HCEC 1CT (cell line): ENCODE data around the gene PCSK6.

Experiments used
- DNase-seq: peaks from one replicate; pipeline ENCODE4 v3.0.0-alpha.2; 2017

Gene PCSK6

GRCh38 chr15:101444807-101445508 is 44.5 kb downstream of the PCSK6 start:
- DNase-seq: no peak

- DNase-seq: no peak
These were observed 45.5 kb downstream of the PCSK6 start for GRCh38 chr15:101444015-101444414.

GRCh38 chr15:101442272-101442671 is 47.2 kb downstream of the PCSK6 start:
- no peak for DNase-seq

- no peak for DNase-seq
These were observed 47.8 kb downstream of the PCSK6 start for GRCh38 chr15:101441696-101442095.

- DNase-seq: no peak
These were observed 48.5 kb downstream of the PCSK6 start for GRCh38 chr15:101440846-101441590.

GRCh38 chr15:101439920-101440319 is 49.6 kb downstream of the PCSK6 start:
- peak; percentile 74 for DNase-seq

GRCh38 chr15:101439285-101439919 is 50.1 kb downstream of the PCSK6 start:
- DNase-seq: peak; percentile 25

GRCh38 chr15:101438482-101439284 is 50.8 kb downstream of the PCSK6 start:
- no peak for DNase-seq

GRCh38 chr15:101437618-101438481 is 51.7 kb downstream of the PCSK6 start:
- no peak for DNase-seq

GRCh38 chr15:101437209-101437608 is 52.3 kb downstream of the PCSK6 start:
- no peak for DNase-seq

GRCh38 chr15:101436526-101436925 is 53.0 kb downstream of the PCSK6 start:
- DNase-seq: no peak

- no peak for DNase-seq
These were observed 53.7 kb downstream of the PCSK6 start for GRCh38 chr15:101435761-101436160.

GRCh38 chr15:101434032-101434920 is 55.2 kb downstream of the PCSK6 start:
- no peak for DNase-seq

- DNase-seq: no peak
These were observed 56.1 kb downstream of the PCSK6 start for GRCh38 chr15:101433396-101433795.

GRCh38 chr15:101432982-101433381 is 56.5 kb downstream of the PCSK6 start:
- DNase-seq: no peak

- no peak for DNase-seq
These were observed 57.8 kb downstream of the PCSK6 start for GRCh38 chr15:101431748-101432147.

GRCh38 chr15:101431301-101431700 is 58.2 kb downstream of the PCSK6 start:
- no peak for DNase-seq

- no peak for DNase-seq
These were observed 59.9 kb downstream of the PCSK6 start for GRCh38 chr15:101429646-101430045.

GRCh38 chr15:101429191-101429590 is 60.3 kb downstream of the PCSK6 start:
- no peak for DNase-seq

- no peak for DNase-seq
These were observed 60.7 kb downstream of the PCSK6 start for GRCh38 chr15:101428758-101429157.
